DMS 273 treated with DMSO at 0.1 percent for 48 hours (cell line): ENCODE results near the gene ZPR1.

Experiments used
- DNase-seq: peaks from one replicate; lab custom pipeline; 2025; lab: John Stamatoyannopoulos, UW

The ZPR1 gene

GRCh38 chr11:116750070-116750718 lies 37.6 kb downstream of the ZPR1 start:
- DNase-seq, result no peak

- no peak for DNase-seq
These were observed 45.7 kb downstream of the ZPR1 start for GRCh38 chr11:116742104-116742503.

- no peak for DNase-seq
These were observed 47.1 kb downstream of the ZPR1 start for GRCh38 chr11:116740741-116741140.

GRCh38 chr11:116738975-116739374 lies 48.8 kb downstream of the ZPR1 start:
- no peak for DNase-seq

- DNase-seq, result no peak
These were observed 51.1 kb downstream of the ZPR1 start for GRCh38 chr11:116736763-116737162.

- DNase-seq, result no peak
These were observed 53.8 kb downstream of the ZPR1 start for GRCh38 chr11:116733969-116734508.

GRCh38 chr11:116733043-116733755 lies 54.6 kb downstream of the ZPR1 start:
- no peak for DNase-seq

GRCh38 chr11:116732271-116733042 lies 55.4 kb downstream of the ZPR1 start:
- peak; percentile 10 for DNase-seq

GRCh38 chr11:116731821-116732220 lies 56.0 kb downstream of the ZPR1 start:
- DNase-seq, result no peak

- no peak for DNase-seq
These were observed 56.6 kb downstream of the ZPR1 start for GRCh38 chr11:116731097-116731761.

GRCh38 chr11:116730601-116731000 lies 57.2 kb downstream of the ZPR1 start:
- DNase-seq, result no peak

- DNase-seq, result no peak
These were observed 57.6 kb downstream of the ZPR1 start for GRCh38 chr11:116730241-116730561.

- DNase-seq, result no peak
These were observed 58.2 kb downstream of the ZPR1 start for GRCh38 chr11:116729501-116730240.

GRCh38 chr11:116727990-116728389 lies 59.8 kb downstream of the ZPR1 start:
- no peak for DNase-seq

- no peak for DNase-seq
These were observed 62.2 kb downstream of the ZPR1 start for GRCh38 chr11:116725434-116726221.

GRCh38 chr11:116724813-116725212 lies 63.0 kb downstream of the ZPR1 start:
- DNase-seq, result no peak
